Hematopoietic multipotent progenitor cell treated with erythropoietin and hydrocortisone succinate and interleukin-3 and kit ligand, for 4 days (in vitro differentiated cells): Measurements from ENCODE around the gene UBE2E2.

Source experiments
- DNase-seq: peaks from one replicate; pipeline ENCODE4 v3.0.0-alpha.2; 2015

UBE2E2 gene

DNA sequence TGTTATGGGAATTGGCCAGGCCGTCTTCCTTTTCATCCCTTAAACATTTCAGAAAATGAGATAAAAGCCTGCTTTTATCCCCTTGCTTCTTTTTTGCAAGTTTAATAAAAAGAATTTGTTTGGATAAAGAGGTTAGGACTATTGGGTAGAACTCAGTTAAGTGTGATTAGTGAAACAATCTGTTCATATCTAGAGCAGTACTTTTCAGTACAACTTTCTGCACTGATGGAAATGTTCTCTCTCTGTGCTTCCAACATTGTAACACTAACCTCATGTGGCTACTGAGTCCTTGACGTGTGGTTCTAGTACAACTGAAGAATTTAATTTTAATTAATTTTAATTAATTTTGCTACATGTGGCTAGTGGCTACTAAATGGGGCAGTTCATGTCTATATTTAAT lies 246.9 kb downstream of the UBE2E2 start:
- no peak for DNase-seq

DNA sequence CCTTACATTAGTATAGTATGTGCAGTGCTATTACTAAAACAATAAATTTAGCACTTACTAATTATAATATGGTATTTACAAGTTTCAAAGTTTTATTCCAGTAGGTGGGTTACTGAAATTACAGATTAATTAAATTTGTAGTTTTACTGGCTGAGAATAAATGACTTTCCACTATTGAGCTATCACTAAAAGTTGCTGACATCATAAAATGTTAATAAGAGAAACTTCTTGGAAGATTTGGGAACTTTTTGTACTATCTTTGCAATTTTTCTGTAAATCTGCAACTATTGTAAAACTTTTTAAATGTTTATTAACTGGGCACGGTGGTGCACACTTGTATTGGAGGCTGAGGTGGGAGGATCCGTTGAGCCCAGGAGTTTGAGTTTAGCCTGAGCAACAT lies 247.7 kb downstream of the UBE2E2 start:
- DNase-seq, result no peak

DNA sequence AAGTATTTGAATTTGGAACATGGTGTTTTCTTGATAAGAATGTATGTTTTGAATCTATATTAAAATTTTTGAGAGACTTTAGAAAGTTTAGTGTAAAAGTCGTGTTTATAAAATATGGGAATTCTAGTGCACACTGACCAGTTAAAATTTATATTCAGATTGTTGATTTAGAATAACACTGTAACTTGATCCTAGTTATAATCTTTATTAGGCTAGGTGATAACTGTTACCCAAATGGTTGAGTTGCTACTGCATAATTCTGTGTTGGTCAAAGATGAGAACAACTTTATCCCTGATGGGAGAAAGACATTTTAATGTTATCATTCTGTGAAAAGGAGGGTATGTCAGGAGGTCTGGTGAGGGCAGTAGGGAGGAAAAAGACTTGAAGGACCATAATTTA lies 249.3 kb downstream of the UBE2E2 start:
- no peak for DNase-seq

DNA sequence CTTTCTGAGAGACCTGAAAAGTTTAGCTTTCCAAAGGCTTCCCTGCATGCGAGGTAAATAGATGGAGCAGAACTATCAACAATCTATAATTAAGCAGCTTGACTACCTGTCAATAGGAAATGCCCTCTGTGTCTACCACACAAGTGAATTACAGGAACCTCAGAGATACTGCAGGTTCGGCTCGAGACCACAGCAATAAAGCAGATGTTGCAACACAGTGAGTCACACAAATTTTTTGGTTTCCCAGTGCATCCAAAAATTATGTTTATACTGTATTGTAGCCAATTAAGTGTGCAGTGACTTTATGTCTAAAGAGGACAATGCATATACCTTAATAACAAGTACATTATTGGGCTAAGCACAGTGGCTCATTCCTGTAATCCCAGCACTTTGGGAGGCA lies 252.0 kb downstream of the UBE2E2 start:
- peak; percentile 52 for DNase-seq

DNA sequence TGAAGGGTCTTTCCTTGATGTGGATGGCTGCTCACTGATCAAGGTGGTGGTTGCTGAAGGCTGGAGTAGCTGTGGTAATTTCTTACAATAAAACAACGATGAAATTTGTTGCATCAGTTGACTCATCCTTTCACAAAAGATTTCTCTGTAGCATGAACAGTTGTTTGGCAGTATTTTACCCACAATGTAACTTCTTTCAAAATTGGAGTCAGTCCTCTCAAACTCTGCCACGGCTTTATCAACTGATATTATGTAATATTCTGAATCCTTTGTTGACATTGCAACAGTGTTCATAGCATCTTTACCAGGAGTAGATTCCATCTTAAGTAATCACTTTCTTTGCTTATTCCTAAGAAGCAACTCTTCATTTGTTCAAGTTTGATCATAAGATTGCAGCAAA lies 252.6 kb downstream of the UBE2E2 start:
- peak; percentile 8 for DNase-seq

DNA sequence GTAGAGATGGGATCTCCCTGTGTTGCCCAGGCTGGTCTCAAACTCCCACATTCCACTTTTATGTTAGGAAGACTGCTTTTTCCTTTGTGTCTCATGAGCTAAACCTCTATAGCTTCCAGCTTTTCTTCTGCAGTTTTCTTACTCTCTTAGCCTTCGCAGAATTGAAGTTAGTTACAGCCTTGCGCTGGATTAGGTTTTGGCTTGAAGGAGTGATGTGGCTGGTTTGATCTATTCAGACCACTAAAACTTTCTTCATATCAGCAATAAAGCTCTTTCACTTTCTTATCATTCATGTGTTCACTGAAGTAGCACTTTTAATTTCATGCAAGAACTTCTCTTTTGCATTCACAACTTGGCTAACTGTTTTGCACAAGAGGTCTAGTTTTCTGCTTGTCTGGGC lies 254.6 kb downstream of the UBE2E2 start:
- DNase-seq, result no peak

GRCh38 chr3:23459465-23459864 lies 256.3 kb downstream of the UBE2E2 start:
- no peak for DNase-seq

- DNase-seq, result no peak
Measured at GRCh38 chr3:23459889-23460546, 256.9 kb downstream of the UBE2E2 start.

GRCh38 chr3:23461069-23461468 lies 257.9 kb downstream of the UBE2E2 start:
- no peak for DNase-seq

GRCh38 chr3:23463791-23464190 lies 260.7 kb downstream of the UBE2E2 start:
- no peak for DNase-seq

DNA sequence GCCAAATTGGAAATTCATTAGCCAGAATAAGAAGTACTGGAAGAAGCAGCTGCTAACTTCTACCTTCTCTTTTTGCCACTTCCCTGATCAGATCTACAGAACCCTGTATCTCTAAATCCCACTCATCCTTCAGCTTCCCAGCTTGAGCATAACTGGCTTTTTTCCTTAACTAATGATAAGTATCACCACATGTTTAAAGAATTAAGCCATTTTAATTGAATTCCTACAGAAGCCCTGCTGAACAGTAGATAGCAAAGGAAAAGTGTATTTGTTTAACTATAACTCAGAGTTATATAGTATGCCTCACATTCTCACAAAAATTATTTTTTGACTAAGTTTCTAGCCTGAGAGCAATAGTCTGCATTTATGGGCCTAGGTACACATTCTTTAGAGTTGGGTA lies 262.4 kb downstream of the UBE2E2 start:
- no peak for DNase-seq

DNA sequence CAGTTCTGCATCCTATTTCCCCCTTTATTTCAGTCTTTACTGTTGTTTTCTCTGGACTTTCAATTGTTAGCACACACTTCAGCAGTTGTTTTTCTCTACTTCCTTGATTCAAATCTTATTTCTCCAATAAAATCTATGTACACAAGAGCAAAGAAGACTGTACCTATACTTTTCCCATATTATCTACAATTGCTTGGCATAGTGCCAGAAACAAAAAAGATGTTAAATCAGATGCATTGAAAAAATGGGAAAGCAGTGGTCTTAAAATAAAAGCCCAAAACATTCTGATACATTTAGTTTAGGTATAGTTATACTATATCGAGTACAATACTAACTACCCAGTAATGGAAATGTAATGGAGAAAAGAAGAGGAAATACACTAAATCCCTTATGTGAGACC lies 265.1 kb downstream of the UBE2E2 start:
- no peak for DNase-seq

DNA sequence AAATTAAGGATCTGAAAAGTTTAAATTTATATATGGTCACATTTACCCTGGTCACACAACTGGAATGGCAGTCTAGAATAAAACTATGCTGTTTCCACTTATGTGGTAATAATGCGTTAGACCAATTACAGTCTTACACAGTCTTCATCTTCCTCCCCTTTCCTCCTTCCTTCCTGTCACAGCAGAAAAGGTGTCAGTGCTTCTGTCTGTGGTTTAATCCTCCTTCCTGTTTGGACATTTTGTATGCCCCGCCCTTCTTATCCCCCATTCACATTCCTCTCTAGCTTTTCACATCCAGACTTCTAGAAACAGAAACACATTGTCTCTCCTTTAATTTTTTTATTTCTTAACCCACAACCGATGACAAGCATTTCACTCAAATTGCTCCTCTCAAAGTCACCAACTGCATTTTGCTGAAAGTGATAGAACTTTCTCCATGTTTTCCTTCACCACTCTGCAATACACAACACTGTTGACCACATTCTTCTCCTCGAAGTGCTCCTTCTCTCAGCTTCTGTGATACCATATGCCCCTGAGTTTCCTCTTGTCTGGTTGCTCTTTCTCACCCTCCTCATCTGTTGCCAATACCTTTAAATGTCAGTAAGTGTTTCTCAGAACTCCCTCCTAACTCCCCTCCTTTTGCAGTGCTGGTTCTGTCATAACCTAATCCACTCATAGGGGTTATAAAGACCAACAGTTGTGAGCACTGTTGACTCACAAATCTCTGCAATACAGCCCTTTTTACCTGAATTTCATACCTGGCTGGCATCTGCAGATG lies 271.6 kb downstream of the UBE2E2 start:
- peak; percentile 29 for DNase-seq

- no peak for DNase-seq
Measured at GRCh38 chr3:23475446-23475845, 272.3 kb downstream of the UBE2E2 start.

DNA sequence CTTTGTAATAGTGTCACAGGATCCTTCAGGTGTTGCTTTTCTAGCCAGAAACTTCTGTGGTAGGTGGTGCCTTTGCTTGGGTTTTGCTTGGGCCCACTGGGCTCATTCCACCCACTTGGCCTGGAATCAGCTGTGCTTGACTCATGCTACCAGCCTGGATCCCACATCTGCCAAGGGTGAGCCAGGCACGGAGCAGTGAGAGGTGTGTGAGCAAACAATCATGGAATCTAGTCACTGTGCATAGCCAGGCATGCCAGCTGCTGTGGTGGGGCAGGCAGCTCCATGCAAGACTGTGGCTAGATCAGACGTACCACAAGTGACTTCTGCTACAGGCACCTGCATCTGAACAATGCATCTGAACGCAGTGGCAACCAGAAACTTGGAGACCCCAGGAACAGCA lies 275.9 kb downstream of the UBE2E2 start:
- no peak for DNase-seq

- no peak for DNase-seq
Measured at GRCh38 chr3:23479615-23480328, 276.6 kb downstream of the UBE2E2 start.

- no peak for DNase-seq
Measured at GRCh38 chr3:23480329-23480714, 277.2 kb downstream of the UBE2E2 start.

DNA sequence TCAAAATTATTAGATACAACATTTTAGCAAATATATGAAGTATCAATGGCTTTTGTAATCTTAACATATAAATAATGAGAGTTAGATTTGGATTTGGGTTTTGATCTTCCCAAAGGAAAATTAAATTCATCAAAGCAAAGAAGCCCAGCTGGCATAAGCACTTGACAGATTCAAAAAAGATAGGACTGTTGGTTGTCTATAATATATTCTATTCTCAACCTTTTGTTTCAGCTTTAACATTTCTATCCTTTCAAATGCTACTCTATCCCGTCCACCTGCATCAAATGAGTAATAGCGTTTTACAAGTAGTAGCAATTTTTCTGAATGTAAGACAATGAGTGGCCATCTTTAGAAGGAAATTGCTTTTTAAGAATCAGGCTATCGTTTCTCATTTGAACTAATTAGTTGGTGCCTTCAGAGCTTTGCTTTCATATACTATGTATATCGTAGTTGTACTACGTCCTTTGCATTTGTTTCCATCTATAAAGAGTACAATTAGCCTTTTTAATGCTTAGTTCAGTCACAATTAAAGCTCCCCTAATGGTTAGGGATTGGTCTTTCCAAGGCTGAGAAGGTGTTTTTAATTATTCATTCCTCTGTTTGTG lies 278.0 kb downstream of the UBE2E2 start:
- DNase-seq, result no peak

DNA sequence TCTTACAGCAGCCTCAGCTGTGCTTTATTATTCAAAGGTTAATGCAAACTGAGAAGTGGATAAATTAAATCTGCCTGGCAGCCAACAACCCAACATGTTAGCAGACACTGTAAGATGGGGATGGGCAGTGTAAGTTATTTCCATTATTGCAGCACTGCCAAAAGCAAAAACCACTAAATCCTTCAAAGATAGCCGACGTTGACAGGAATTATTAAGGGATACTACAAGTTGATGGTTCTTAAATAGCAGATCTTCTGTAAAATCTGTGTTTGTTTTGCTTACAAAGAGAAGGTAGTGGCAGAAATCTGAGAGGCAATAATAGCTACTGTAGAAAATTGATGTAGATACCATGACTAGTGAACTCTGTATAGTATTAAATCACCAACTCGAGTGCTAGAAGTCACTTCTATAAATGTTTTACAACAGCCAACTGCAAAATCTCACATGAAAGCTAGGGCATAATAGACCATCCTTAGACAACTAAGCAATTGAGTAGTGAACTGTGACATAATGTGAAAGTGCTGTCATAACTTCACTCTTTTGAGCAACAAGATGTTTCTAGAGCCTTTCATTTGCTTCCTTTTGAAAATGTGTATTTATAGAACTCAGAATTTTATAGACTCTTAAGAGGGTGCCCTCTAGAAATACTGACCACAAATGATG lies 278.6 kb downstream of the UBE2E2 start:
- no peak for DNase-seq

DNA sequence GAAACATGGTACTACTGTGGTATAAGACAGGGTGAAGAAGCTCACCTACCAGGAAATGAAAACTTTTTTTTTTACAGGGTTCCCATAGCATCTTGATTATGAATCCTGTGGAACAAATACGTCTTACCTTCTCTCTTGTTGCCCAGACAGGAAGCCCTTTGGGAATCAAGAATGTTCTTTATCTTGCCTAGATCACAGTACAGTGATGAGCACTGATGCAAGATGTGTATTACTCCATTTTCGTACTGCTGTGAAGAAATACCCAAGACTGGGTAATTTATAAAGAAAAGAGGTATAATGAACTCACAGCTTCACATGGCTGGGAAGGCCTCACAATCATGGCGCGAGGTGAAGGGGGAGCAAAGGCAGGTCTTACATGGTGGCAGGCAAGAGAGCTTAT lies 281.3 kb downstream of the UBE2E2 start:
- DNase-seq, result no peak

DNA sequence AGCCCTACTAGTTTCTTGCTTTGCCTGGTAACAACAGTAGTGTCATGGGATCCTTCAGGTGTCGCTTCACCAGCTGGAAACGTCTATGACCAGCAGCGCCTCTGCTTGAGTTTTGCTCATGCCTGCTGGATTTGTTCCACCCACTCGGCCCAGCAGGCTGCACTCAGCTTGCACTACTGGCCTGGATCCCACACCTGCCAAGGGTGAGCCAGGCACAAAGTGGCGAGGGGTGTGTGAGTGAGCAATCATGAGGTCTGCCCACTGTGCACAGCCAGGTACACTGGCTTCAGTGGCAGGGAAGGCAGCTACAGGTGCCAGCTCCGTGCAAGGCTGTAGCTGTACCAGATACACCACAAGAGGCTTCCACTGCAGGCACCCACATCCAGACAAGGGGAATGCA lies 282.8 kb downstream of the UBE2E2 start:
- no peak for DNase-seq

GRCh38 chr3:23487015-23487414 lies 283.9 kb downstream of the UBE2E2 start:
- DNase-seq, result no peak

GRCh38 chr3:23488618-23489017 lies 285.5 kb downstream of the UBE2E2 start:
- no peak for DNase-seq
